Measurements from ENCODE around the gene GNB1.
"Not testable (repeated sequence)": the region's sequence is repeated elsewhere in the genome, so short reads cannot be mapped to it uniquely, and the experiment has no call there.

GNB1 gene

GRCh38 chr1:1758692-1759455 is 132.0 kb downstream of the GNB1 start:
- no peak for DNase-seq

- DNase-seq: no peak
Measured at GRCh38 chr1:1758059-1758621, 132.7 kb downstream of the GNB1 start.

- DNase-seq: no peak
Measured at GRCh38 chr1:1757422-1758058, 133.3 kb downstream of the GNB1 start.

GRCh38 chr1:1756661-1757421 is 134.0 kb downstream of the GNB1 start:
- DNase-seq: no peak

- no peak for DNase-seq
Measured at GRCh38 chr1:1755852-1756251, 135.0 kb downstream of the GNB1 start.

GRCh38 chr1:1755426-1755825 is 135.5 kb downstream of the GNB1 start:
- no peak for DNase-seq

- no peak for DNase-seq
Measured at GRCh38 chr1:1754051-1754815, 136.7 kb downstream of the GNB1 start.

- DNase-seq: no peak
Measured at GRCh38 chr1:1753607-1754005, 137.3 kb downstream of the GNB1 start.

- DNase-seq: no peak
Measured at GRCh38 chr1:1752636-1753606, 138.0 kb downstream of the GNB1 start.

GRCh38 chr1:1752190-1752589 is 138.7 kb downstream of the GNB1 start:
- DNase-seq: no peak

GRCh38 chr1:1749941-1750340 is 140.9 kb downstream of the GNB1 start:
- not testable (repeated sequence) for DNase-seq

GRCh38 chr1:1748686-1749321 is 142.1 kb downstream of the GNB1 start:
- DNase-seq: no peak

- not testable (repeated sequence) for DNase-seq
Measured at GRCh38 chr1:1746566-1746909, 144.3 kb downstream of the GNB1 start.

- peak; percentile 93 for DNase-seq
Measured at GRCh38 chr1:1745651-1746565, 145.0 kb downstream of the GNB1 start.

- not testable (repeated sequence) for DNase-seq
Measured at GRCh38 chr1:1742529-1742928, 148.4 kb downstream of the GNB1 start.

GRCh38 chr1:1741013-1741412 is 149.9 kb downstream of the GNB1 start:
- not testable (repeated sequence) for DNase-seq

GRCh38 chr1:1738799-1739337 is 152.0 kb downstream of the GNB1 start:
- DNase-seq: not testable (repeated sequence)

GRCh38 chr1:1737675-1738590 is 153.0 kb downstream of the GNB1 start:
- DNase-seq: not testable (repeated sequence)
